ENCODE data around the gene CBFA2T2. TPM values are rescaled to one million over a fixed set of nuclear protein-coding genes. Genes with fewer than 3 reads are reported as not detected.
A peak's percentile ranks its signal among the peaks of the same experiment; 100 is the strongest.

Gene CBFA2T2
- polyA plus RNA-seq, 1 donor (not counting 4 experiments of a cell fraction or from before 2014, with no cell fraction given) = 6.8 TPM

DNA sequence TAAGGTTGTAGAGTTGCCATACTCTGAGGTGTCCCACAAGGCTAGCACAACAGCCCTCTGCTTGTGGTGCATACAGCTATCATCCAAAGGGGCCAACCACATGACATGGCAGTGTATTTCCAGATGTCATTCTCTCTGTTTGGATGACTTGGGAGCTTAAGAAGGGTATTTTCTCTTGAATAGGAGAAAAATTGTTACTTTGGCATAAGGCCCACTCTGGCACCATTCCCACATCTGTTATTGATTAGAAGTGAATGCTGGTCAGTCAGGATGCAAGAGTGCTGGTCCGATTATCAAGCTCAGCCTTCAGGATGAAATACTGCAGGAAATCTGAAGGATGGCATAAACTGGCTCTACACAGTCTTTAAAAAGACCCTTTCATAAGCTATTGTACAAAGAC lies 88.6 kb downstream of the CBFA2T2 start:
- TF ChIP-seq, protein P1, sequence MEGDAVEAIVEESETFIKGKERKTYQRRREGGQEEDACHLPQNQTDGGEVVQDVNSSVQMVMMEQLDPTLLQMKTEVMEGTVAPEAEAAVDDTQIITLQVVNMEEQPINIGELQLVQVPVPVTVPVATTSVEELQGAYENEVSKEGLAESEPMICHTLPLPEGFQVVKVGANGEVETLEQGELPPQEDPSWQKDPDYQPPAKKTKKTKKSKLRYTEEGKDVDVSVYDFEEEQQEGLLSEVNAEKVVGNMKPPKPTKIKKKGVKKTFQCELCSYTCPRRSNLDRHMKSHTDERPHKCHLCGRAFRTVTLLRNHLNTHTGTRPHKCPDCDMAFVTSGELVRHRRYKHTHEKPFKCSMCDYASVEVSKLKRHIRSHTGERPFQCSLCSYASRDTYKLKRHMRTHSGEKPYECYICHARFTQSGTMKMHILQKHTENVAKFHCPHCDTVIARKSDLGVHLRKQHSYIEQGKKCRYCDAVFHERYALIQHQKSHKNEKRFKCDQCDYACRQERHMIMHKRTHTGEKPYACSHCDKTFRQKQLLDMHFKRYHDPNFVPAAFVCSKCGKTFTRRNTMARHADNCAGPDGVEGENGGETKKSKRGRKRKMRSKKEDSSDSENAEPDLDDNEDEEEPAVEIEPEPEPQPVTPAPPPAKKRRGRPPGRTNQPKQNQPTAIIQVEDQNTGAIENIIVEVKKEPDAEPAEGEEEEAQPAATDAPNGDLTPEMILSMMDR (optimal IDR thresholded peaks at IDR 0.05 in 1 of 3, IDR thresholded peaks at IDR 0.05 in 1 of 3, conservative IDR thresholded peaks at IDR 0.05 in 1 of 3; ENCODE audit: extremely low read depth in 1 of 3, insufficient read depth in 2 of 3, low read length in 3 of 3) = no peak
- no peak for TF ChIP-seq EZH2 (IDR thresholded peaks at IDR 0.05; ENCODE audit: low read length)
- no peak overlapping the region for H2AFZ ChIP-seq (ENCODE audit: control insufficient read depth, low read length)
- FAIRE-seq (peak; percentile 23), DNase-seq (ENCODE audit: low read depth, low spot score) (no peak)
- no peak overlapping the region for H3K9ac ChIP-seq (ENCODE audit: control insufficient read depth, extremely low read depth, insufficient read depth, low read length)
- no peak overlapping the region for H3K27ac ChIP-seq (ENCODE audit: control insufficient read depth, insufficient read depth, low read length)
- no peaks in the 10 kb centered on the region for H4K20me1 ChIP-seq (ENCODE audit: control insufficient read depth, extremely low read depth, insufficient read depth, low read length)
- no peaks in the 10 kb centered on the region for H3K79me2 ChIP-seq (ENCODE audit: control insufficient read depth, insufficient read depth, low read length)
- no peak overlapping the region for H3K4me3 ChIP-seq (ENCODE audit: control insufficient read depth in 2 of 3, extremely low read depth in 1 of 3, insufficient read depth in 2 of 3, low read depth in 1 of 3, low read length in 3 of 3)
- H3K4me2 ChIP-seq (ENCODE audit: control insufficient read depth, extremely low read depth, insufficient read depth, low read depth, low read length) = no peak overlapping the region
- no peaks in the 10 kb centered on the region for H3K36me3 ChIP-seq (ENCODE audit: control insufficient read depth in 2 of 2, extremely low read depth in 1 of 2, insufficient read depth in 2 of 2, low read length in 2 of 2)
- H3K9me3 ChIP-seq (ENCODE audit: control insufficient read depth, low read depth, low read length) = no peaks in the 10 kb centered on the region
- no peaks in the 10 kb centered on the region for H3K27me3 ChIP-seq (ENCODE audit: control insufficient read depth, extremely low read depth, insufficient read depth, low read length)
- peaks cover 12% of the 10 kb centered on the region for H3K4me1 ChIP-seq (ENCODE audit: control insufficient read depth, extremely low read depth, insufficient read depth, low read length)
- no peaks in the 10 kb centered on the region for H3K9me1 ChIP-seq (ENCODE audit: control insufficient read depth, extremely low read depth, insufficient read depth, low read length)
- dilution Hi-C loops (cut with MboI; ENCODE audit: extremely low pct_ligation_motif_present, low sequenced_read_pairs) = no loop called here

DNA sequence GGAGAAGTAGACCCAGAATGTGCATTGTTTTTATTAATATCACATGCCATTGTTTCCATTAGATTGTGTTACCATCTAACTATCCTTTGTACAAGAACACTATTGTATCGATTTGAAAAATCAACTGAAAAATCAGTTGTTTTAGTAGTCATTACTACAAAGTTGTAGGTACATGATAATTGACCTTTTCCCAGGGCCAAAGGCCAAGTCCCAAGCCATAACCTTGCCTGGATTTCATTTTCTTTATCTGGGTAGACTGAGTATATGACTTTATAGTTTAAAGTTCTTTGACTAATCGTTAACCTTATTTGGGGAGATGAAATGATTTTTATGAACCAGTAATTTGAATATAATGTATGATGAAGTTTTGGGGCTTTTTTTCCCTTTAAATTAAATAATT lies 93.2 kb downstream of the CBFA2T2 start:
- no peak for FAIRE-seq

More for the DNA sequence above, 93.2 kb downstream of the CBFA2T2 start:
- Histone ChIP-seq H3K9me1 (ENCODE audit: control insufficient read depth, extremely low read depth, insufficient read depth, low read length) (no peaks in the 10 kb centered on the region), H3K27me3 (ENCODE audit: control insufficient read depth, extremely low read depth, insufficient read depth, low read length) (no peaks in the 10 kb centered on the region), H3K27ac (ENCODE audit: control insufficient read depth, insufficient read depth, low read length) (no peak overlapping the region), H3K4me2 (ENCODE audit: control insufficient read depth, extremely low read depth, insufficient read depth, low read depth, low read length) (no peak overlapping the region), H3K9me3 (ENCODE audit: control insufficient read depth, low read depth, low read length) (no peaks in the 10 kb centered on the region), H3K4me1 (ENCODE audit: control insufficient read depth, extremely low read depth, insufficient read depth, low read length) (peaks cover 23% of the 10 kb centered on the region), H3K9ac (ENCODE audit: control insufficient read depth, extremely low read depth, insufficient read depth, low read length) (no peak overlapping the region), H4K20me1 (ENCODE audit: control insufficient read depth, extremely low read depth, insufficient read depth, low read length) (no peaks in the 10 kb centered on the region), H2AFZ (ENCODE audit: control insufficient read depth, low read length) (no peak overlapping the region), H3K4me3 (ENCODE audit: control insufficient read depth in 2 of 3, extremely low read depth in 1 of 3, insufficient read depth in 2 of 3, low read depth in 1 of 3, low read length in 3 of 3) (no peak overlapping the region), H3K79me2 (ENCODE audit: control insufficient read depth, insufficient read depth, low read length) (no peaks in the 10 kb centered on the region), H3K36me3 (ENCODE audit: control insufficient read depth in 2 of 2, extremely low read depth in 1 of 2, insufficient read depth in 2 of 2, low read length in 2 of 2) (no peaks in the 10 kb centered on the region)
- no peak for DNase-seq (ENCODE audit: low read depth, low spot score)
- dilution Hi-C loops (cut with MboI; ENCODE audit: extremely low pct_ligation_motif_present, low sequenced_read_pairs) = no loop called here
- no peak for TF ChIP-seq EZH2 (IDR thresholded peaks at IDR 0.05; ENCODE audit: low read length)
- TF ChIP-seq, protein P1 (optimal IDR thresholded peaks at IDR 0.05 in 1 of 3, IDR thresholded peaks at IDR 0.05 in 1 of 3, conservative IDR thresholded peaks at IDR 0.05 in 1 of 3; ENCODE audit: extremely low read depth in 1 of 3, insufficient read depth in 2 of 3, low read length in 3 of 3) = no peak

Measured in keratinocyte (primary cell).